ENCODE measurements around the gene UBFD1.

DNA sequence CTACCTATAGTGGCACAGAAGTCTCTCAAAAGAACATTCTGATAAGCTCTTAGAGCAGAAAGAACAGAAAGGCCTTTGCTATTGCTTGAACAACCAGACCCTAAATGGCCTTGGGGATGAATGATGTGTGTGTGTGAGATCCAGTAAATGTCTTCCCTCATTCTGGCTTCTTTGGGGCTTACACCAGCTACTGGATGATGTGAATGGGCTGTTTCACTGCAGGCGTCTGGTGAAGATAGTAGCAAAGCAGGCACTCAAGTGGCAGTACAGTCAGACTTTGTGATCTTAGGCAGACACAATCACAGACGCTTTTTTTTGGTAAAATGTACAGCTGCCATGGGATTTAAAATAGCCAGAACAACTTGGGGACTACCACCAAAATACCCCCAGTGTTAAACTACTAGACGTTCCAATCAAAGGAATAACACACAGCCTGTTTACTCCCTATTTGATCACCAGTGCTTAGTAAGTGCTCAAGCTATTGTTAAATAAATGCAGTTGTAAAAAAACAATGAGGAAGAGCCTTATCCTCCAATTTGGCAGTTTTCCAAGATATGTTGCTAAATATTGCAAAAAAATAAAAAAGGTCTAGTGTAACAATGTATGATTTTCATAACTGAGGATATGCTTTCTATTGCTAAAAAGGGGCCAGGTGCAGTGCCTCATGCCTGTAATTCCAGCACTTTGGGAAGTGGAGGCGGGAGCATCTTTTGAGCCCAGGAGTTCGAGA lies 20.7 kb downstream of the UBFD1 start:
- TF ChIP-seq YY1 (IDR thresholded peaks at IDR 0.05; ENCODE audit: insufficient read depth, insufficient read length) (no peak), SUZ12 (IDR thresholded peaks at IDR 0.05; ENCODE audit: extremely low read depth, insufficient read depth, insufficient read length) (no peak), ZNF274 (IDR thresholded peaks at IDR 0.05; ENCODE audit: low read depth, low read length) (no peak)

Measured in NT2/D1 (cell line).